OCI-M1 (cell line): ENCODE results near the gene EFCAB11.
"Not testable (repeated sequence)": the region's sequence is repeated elsewhere in the genome, so short reads cannot be mapped to it uniquely, and the experiment has no call there.

Source experiments
- DNase-seq: peaks from one replicate; lab custom pipeline; 2025; lab: John Stamatoyannopoulos, UW

EFCAB11 gene

DNA sequence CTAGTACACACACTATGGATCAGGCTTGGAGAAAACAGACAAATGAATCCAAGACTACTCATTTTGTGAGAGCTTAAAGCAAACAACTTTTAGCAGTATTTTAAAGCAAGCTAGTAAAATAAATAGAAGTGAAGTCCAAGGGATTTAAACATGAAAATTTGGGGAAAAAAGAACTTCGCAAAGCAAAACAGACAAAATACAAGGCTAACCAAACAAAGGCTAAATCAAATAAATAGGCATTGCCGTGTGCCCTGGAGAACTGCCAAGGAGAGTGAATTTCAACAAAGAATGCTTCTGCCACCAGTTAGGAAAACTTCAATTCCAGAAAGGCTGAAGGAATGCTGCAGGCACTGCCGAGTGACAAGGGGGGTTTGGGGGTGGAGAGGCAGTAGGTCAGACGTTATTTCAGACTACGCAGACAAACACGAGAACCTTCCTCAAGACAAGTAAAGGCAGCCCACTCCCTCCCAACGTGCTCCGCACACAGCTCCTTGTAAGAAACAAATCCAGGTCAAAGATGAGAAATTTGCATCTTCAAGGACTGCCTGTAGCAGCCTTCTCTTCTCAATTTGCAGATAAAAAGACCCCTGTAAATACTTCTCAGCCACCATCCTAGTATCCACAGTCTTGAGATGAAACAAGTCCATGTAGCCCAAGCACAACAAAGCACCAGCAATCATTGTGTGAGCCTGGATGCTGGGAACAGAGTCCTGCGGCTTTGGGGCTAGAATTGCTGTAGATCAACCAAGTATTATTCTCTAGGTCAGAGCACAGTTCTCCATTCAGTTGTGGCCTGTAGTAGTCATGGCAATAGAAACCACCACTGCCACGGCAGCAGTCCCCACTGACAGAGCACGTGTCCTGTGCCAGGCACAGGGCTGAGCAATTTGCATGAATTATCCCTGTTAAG lies 43.3 kb downstream of the EFCAB11 start:
- no peak for DNase-seq

- no peak for DNase-seq
These were observed 43.9 kb downstream of the EFCAB11 start for GRCh38 chr14:89910691-89911009.

DNA sequence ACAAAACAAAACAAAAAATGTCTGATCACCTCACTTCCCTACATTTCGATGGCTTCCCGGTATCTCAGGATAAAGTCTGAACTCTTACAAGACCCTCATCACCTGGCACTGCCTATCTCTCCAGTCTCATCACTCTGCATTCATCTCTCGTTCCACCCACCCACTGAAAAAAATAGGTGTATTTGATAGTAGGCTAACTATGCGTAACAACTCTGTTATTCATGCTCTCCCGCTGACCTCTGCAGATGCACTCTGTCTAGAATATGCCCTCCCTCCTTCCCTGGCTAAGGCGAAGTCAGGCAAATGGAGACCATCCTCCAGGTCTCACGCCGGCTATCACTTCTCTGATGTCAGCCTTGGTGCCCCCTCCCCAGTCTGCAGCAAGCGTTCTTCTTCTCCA lies 44.9 kb downstream of the EFCAB11 start:
- no peak for DNase-seq

DNA sequence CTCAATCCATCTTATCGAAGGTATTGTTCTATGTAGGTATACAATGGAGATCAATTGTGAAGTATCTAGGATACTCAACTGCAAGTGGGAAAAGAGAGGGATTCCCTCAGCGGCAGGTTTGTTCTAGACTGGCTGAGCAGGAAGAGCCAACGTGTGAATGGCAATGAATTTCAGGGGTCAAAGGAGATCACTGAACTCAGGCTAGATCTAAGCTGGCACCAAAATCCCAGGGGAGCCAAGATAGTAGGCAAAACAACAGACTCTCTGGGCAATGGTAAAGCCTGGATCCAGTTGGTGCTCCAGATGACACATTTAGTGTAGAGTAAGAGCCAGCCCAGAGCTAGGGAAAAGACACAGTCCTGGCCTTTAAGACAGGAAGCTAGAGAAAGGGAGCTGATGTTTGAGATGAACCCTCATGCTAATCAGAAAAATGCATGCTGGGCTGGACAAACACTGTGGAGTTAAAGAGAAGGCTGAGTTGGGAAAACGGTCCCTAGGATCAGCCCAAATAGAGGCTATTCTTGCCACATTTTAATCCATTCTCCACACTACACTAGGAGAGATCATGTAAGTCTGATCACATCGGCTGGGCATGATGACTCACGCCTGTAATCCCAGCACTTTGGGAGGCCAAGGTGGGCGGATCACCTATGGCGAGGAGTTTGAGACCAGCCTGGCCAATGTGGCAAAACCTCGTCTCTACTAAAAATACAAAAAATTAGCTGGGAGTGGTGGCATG lies 45.6 kb downstream of the EFCAB11 start:
- DNase-seq: no peak

GRCh38 chr14:89907655-89908054 lies 46.9 kb downstream of the EFCAB11 start:
- no peak for DNase-seq

DNA sequence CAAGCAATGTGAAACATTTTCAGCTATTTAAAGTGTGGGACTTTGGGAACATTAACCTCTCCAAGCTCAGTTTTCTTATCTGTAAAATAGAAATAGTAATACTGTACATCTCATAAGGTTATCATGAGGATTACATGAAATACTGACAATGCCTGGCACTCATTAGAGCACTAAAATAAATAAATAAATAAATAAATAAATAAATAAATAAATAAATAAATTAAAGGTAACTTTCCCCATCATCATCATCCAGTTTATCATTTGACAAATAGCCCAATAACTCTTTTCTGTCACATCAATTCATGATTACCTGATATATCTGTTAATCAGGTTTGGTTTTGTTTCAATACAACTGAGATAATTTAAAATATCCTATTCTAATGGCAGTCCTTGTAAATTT lies 48.5 kb downstream of the EFCAB11 start:
- no peak for DNase-seq

- no peak for DNase-seq
These were observed 51.1 kb downstream of the EFCAB11 start for GRCh38 chr14:89903340-89903952.

DNA sequence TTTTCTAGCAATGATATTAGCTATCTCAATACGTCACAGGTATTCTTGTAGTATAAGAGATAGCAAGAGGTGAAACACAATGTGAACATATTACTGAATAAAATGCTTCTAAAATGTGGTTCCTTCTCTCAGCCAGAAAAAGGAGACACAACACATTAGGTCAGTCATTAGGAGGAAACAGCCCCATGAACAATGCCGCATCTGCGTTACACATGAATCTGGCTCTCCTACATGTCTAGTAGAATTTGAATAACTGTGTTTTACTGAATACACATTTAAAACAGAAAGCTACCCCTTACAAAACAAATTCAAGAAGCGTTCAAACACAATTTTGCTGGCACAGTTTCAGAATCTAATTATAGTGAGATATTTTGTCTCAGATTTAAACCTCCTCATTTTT lies 51.6 kb downstream of the EFCAB11 start:
- DNase-seq: no peak

GRCh38 chr14:89900802-89901201 lies 53.7 kb downstream of the EFCAB11 start:
- no peak for DNase-seq

GRCh38 chr14:89899917-89900663 lies 54.4 kb downstream of the EFCAB11 start:
- peak; percentile 3 for DNase-seq

DNA sequence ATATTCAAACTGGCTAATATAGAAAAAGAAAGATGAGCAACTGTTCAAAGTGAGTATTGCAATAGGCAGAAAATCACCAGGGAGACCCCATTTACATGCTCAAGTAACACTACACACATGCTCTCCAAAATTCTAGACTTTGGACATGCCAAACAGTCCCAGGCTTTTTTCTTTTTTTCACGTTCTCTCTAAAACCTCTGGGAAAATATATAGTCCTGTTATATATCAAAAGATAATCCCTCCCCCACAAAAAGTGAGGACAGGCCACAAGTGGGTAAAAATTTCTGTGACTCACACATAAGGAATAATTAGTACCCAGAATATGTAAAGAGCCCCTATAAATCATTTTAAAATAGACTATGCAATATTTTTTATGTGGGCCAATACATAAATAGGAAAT lies 55.2 kb downstream of the EFCAB11 start:
- DNase-seq: no peak

- not testable (repeated sequence) for DNase-seq
These were observed 61.1 kb downstream of the EFCAB11 start for GRCh38 chr14:89893388-89893787.

GRCh38 chr14:89892953-89893352 lies 61.6 kb downstream of the EFCAB11 start:
- no peak for DNase-seq

- DNase-seq: not testable (repeated sequence)
These were observed 62.8 kb downstream of the EFCAB11 start for GRCh38 chr14:89891721-89892120.

DNA sequence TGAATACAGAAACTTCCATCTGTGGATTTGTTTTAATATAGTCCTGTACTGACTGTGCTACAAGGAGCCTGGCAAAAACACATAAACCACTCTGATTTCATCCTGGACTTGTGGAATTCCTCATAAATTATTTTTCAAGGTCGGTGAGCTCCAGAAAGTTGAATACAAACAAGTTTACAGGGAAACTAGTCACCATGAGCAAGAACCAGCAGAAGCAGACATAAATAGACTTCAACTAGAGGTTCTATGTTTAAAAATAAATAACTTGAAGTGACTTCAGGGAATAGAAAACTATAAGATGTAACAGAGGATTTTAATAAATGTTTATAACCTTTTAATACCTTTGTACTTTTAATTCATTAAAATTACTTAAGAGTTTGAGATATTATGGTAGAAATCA lies 63.5 kb downstream of the EFCAB11 start:
- DNase-seq: no peak

DNA sequence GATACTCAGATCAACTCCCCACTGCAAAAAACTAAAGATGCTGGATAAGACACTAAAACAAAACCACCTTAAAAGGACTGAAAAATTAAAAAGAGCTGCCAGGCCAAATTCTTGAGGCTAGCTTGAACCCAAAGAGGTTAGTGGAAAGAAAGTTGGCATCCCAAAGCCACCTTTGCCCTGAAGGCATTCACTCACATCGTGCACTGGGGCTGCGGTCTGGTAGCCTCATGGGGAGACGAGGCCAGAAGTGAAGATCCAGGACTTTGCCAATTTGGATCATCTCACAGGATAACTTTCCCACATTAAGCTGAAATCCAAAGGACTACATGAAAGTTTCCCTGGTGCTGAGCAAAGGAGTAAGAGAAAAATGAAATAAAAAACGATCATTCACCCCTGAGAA lies 63.9 kb downstream of the EFCAB11 start:
- DNase-seq: no peak

DNA sequence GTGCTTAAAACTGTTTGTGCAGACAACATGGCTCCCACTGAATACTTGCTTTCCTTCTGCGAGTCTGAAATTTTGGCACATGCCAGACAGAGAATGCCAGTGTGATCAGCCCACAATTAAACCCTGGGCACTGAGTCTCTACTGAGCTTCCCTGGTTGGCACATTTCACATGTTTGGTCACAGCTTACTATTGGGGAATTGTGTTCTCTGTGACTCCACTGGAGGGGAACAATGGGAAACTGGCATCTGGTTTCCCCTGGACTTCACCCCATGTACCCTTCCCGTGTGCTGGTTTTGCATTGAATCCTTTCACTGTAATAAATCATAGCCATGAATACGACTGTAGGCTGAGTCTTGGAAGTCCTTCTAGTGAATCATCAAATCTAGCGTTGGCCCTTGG lies 64.9 kb downstream of the EFCAB11 start:
- no peak for DNase-seq

GRCh38 chr14:89884761-89885160 lies 69.8 kb downstream of the EFCAB11 start:
- no peak for DNase-seq

DNA sequence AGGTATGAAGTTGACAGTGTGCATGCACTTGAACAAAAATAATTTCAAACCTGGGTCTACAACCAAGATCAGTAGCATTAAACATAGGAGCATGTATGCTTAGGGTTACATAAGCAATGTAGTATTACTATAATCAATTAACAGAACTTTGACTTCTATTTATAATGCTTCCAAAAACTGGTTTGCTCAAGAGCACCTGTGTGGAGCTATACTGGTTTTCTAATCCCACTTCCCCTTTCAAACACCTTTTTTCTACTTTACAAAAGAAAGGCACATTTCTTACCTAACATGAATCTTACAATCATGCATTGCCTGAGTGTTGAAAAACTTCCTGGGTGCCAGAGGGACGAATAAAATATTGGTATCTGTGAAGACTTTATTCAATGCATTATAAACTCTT lies 72.7 kb downstream of the EFCAB11 start:
- DNase-seq: no peak

DNA sequence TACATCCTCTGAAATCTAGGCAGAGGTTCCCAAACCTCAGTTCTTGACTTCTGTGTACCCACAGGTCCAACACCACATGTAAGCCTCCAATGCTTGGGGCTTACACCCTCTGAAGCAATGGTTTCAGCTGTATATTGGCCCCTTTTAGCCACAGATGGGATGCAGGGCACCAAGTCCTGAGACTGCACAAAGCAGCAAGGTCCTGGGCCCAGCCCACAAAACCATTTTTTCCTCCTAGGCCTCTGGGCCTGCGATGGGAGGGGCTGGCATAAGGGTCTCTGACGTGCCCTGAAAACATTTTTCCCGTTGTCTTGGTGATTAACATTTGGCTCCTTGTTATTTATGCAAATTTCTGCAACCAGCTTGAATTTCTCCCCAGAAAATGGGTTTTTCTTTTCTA lies 80.4 kb downstream of the EFCAB11 start:
- DNase-seq: not testable (repeated sequence)

GRCh38 chr14:89870316-89870715 lies 84.2 kb downstream of the EFCAB11 start:
- DNase-seq: no peak

DNA sequence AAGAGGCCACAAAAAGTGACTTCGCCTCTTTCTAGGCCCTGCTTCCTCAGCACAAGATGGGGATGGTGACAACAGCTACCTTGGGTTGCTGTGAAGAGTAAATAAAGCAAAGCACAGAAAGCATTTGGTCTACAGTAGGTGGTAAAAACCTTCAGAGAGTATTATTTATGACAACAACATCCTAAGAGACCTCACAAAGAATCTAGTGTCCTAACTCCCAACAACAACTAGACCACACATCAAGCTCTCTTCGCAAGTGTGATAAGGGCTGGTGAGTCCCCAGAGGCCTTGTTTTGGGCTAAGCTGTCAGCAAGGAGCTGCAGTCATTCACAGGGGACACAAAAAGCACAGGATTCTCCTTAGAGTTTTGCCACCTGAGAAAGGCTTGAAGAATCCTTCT lies 84.9 kb downstream of the EFCAB11 start:
- no peak for DNase-seq
